HEK293T (cell line): Measurements from ENCODE around the gene GPRC5A.

Experiments used
- ARNT ChIP-seq: fragments of 450-650 bp; IDR thresholded peaks from 2 replicates; pipeline ENCODE4 v1.6.1; 2017; ENCODE audit warnings: mild to moderate bottlenecking
- BHLHE40 ChIP-seq: fragments of 450-650 bp; IDR thresholded peaks from 2 replicates; pipeline ENCODE4 v1.6.1; 2016; ENCODE audit warnings: mild to moderate bottlenecking, moderate library complexity, borderline replicate concordance
- CTBP1 ChIP-seq: fragments of 450-650 bp; IDR thresholded peaks from 2 replicates; pipeline ENCODE4 v1.6.1; 2016; ENCODE audit warnings: borderline replicate concordance
- ELF4 ChIP-seq: fragments of 450-650 bp; IDR thresholded peaks from 2 replicates; pipeline ENCODE4 v1.6.1; 2017; ENCODE audit warnings: antibody characterized with exemption
- FOXA1 ChIP-seq: fragments of 450-650 bp; IDR thresholded peaks from 2 replicates; pipeline ENCODE4 v1.6.1; 2016; ENCODE audit warnings: mild to moderate bottlenecking
- FOXK2 ChIP-seq: fragments of 450-650 bp; IDR thresholded peaks from 2 replicates; pipeline ENCODE4 v1.6.1; 2016; ENCODE audit warnings: mild to moderate bottlenecking
- FOXM1 ChIP-seq: fragments of 450-650 bp; IDR thresholded peaks from 2 replicates; pipeline ENCODE4 v1.6.1; 2017; ENCODE audit warnings: mild to moderate bottlenecking, borderline replicate concordance
- HDGF ChIP-seq: fragments of 450-650 bp; IDR thresholded peaks from 2 replicates; pipeline ENCODE4 v1.6.1; 2017; ENCODE audit warnings: antibody characterized with exemption, borderline replicate concordance
- LEF1 ChIP-seq: fragments of 450-650 bp; IDR thresholded peaks from 2 replicates; pipeline ENCODE4 v1.6.1; 2017; ENCODE audit warnings: mild to moderate bottlenecking, borderline replicate concordance
- NFRKB ChIP-seq: fragments of 450-650 bp; IDR thresholded peaks from 2 replicates; pipeline ENCODE4 v1.6.1; 2016; ENCODE audit warnings: mild to moderate bottlenecking, moderate library complexity
- SP1 ChIP-seq: fragments of 450-650 bp; IDR thresholded peaks from 2 replicates; pipeline ENCODE4 v1.6.1; 2017
- TARDBP ChIP-seq: fragments of 450-650 bp; IDR thresholded peaks from 2 replicates; pipeline ENCODE4 v1.6.1; 2016
- ZNF384 ChIP-seq: fragments of 450-650 bp; IDR thresholded peaks from 2 replicates; pipeline ENCODE4 v1.6.1; 2016
- TF ChIP-seq, protein P1 (sequence below): fragments of 450-650 bp; IDR thresholded peaks from 2 replicates; pipeline ENCODE4 v1.6.1; 2016

DNA sequence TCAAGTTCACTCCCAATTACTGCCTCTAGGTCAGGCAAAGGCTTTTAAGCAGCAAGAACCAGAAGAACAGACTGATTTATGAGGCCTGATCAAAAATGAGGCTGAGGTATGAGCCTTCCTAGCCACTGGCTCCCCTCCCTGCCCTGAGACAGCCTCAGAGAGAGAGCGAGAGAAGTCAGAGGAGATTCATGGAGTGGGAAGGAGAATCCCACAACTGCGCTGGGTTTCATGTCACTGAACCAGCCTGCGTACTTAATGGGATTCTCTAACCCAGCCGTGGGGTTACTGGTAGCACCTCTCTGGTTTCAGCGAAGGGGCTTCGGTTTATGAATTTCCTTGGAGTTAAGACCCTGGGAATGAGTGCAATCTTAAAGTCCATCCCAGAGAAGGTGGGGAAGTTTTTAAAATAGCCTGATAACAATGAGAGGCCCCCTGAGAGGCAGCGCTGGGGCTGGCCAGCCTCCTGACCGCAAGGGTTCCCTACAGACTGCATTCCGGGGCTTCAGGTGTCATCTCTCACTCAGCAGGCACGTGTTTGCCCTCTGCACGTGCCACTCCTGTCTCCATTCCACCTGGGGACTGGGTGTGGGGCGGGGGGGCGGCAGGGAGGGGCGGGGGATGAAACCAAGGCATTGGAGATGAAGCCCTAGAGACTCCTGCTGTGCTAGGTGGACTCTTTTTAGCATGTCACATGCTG is 6.1 kb upstream of the GPRC5A start:
- TF ChIP-seq FOXK2 = no peak
- TF ChIP-seq HDGF = no peak
- TF ChIP-seq LEF1 = no peak
- no peak for TF ChIP-seq FOXM1
- TF ChIP-seq SP1 = no peak
- TF ChIP-seq FOXA1 = no peak
- no peak for TF ChIP-seq BHLHE40
- TF ChIP-seq TARDBP = no peak
- TF ChIP-seq NFRKB = no peak
- TF ChIP-seq, protein P1, sequence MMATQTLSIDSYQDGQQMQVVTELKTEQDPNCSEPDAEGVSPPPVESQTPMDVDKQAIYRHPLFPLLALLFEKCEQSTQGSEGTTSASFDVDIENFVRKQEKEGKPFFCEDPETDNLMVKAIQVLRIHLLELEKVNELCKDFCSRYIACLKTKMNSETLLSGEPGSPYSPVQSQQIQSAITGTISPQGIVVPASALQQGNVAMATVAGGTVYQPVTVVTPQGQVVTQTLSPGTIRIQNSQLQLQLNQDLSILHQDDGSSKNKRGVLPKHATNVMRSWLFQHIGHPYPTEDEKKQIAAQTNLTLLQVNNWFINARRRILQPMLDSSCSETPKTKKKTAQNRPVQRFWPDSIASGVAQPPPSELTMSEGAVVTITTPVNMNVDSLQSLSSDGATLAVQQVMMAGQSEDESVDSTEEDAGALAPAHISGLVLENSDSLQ = no peak
- no peak for TF ChIP-seq CTBP1
- TF ChIP-seq ARNT = no peak
- TF ChIP-seq ZNF384 = no peak
- no peak for TF ChIP-seq ELF4
